ENCODE data around the gene KCND3. TPM values are rescaled to one million over a fixed set of nuclear protein-coding genes. Genes with fewer than 3 reads are reported as not detected.
A peak's percentile ranks its signal among the peaks of the same experiment; 100 is the strongest.

Gene KCND3
- total RNA-seq, 1 donor from 2014 or later, result 0.43 TPM

GRCh38 chr1:111903148-111903870 lies 86.2 kb downstream of the KCND3 start:
- DNase-seq (ENCODE audit: low read depth) (no peak), FAIRE-seq (no peak)
- H3K4me3 ChIP-seq (ENCODE audit: insufficient read depth, low read depth, low read length), result no peak overlapping the region
- H3K4me1 ChIP-seq (ENCODE audit: insufficient read depth, low read length), result no peaks in the 10 kb centered on the region
- no peak overlapping the region for H3K27ac ChIP-seq (ENCODE audit: low read depth, low read length)
- no peaks in the 10 kb centered on the region for H3K9me3 ChIP-seq (ENCODE audit: insufficient read depth, low read depth, low read length)
- H3K4me3 Mint-ChIP-seq (ENCODE audit: unreplicated experiment), result no peak overlapping the region
- peaks cover 2% of the 10 kb centered on the region for H3K27me3 ChIP-seq (ENCODE audit: insufficient read depth, low read length)
- TF ChIP-seq CTCF (IDR thresholded peaks at IDR 0.05; ENCODE audit: insufficient read depth, low read depth, low read length) (no peak), EZH2 (IDR thresholded peaks at IDR 0.05; ENCODE audit: insufficient read depth, low read length) (no peak)
- no peak overlapping the region for H3K27ac Mint-ChIP-seq (ENCODE audit: unreplicated experiment)
- H3K9ac ChIP-seq (ENCODE audit: low read length), result no peak overlapping the region
- H3K9me3 Mint-ChIP-seq (ENCODE audit: unreplicated experiment), result no peaks in the 10 kb centered on the region
- no peak overlapping the region for H3K4me2 ChIP-seq (ENCODE audit: low read length)
- H3K79me2 ChIP-seq (ENCODE audit: insufficient read depth, low read length), result no peaks in the 10 kb centered on the region
- no peaks in the 10 kb centered on the region for H3K36me3 Mint-ChIP-seq (ENCODE audit: low read depth, unreplicated experiment)
- no peaks in the 10 kb centered on the region for H4K20me1 ChIP-seq (ENCODE audit: insufficient read depth, low read length)
- H3K4me1 Mint-ChIP-seq (ENCODE audit: low read depth, unreplicated experiment), result peaks cover 9% of the 10 kb centered on the region
- peaks cover 46% of the 10 kb centered on the region for H3K27me3 Mint-ChIP-seq (ENCODE audit: low read depth, unreplicated experiment)
- H3K36me3 ChIP-seq (ENCODE audit: insufficient read depth, low read length), result no peaks in the 10 kb centered on the region
- no peak overlapping the region for H2AFZ ChIP-seq (ENCODE audit: low read depth, low read length)

GRCh38 chr1:111895469-111895868 lies 94.0 kb downstream of the KCND3 start:
- Histone ChIP-seq H3K9ac (ENCODE audit: low read length) (no peak overlapping the region), H3K36me3 (ENCODE audit: insufficient read depth, low read length) (no peaks in the 10 kb centered on the region), H3K79me2 (ENCODE audit: insufficient read depth, low read length) (no peaks in the 10 kb centered on the region), H3K4me2 (ENCODE audit: low read length) (peak overlapping the region; percentile 58), H3K27me3 (ENCODE audit: insufficient read depth, low read length) (no peaks in the 10 kb centered on the region), H3K4me1 (ENCODE audit: insufficient read depth, low read length) (peaks cover 5% of the 10 kb centered on the region), H3K9me3 (ENCODE audit: insufficient read depth, low read depth, low read length) (no peaks in the 10 kb centered on the region), H3K27ac (ENCODE audit: low read depth, low read length) (no peak overlapping the region), H4K20me1 (ENCODE audit: insufficient read depth, low read length) (no peaks in the 10 kb centered on the region), H2AFZ (ENCODE audit: low read depth, low read length) (peak overlapping the region; percentile 34), H3K4me3 (ENCODE audit: insufficient read depth, low read depth, low read length) (no peak overlapping the region)
- Mint-ChIP-seq H3K9me3 (ENCODE audit: unreplicated experiment) (no peaks in the 10 kb centered on the region), H3K4me3 (ENCODE audit: unreplicated experiment) (no peak overlapping the region), H3K27me3 (ENCODE audit: low read depth, unreplicated experiment) (peaks cover 19% of the 10 kb centered on the region), H3K36me3 (ENCODE audit: low read depth, unreplicated experiment) (no peaks in the 10 kb centered on the region), H3K27ac (ENCODE audit: unreplicated experiment) (no peak overlapping the region), H3K4me1 (ENCODE audit: low read depth, unreplicated experiment) (no peaks in the 10 kb centered on the region)
- FAIRE-seq, result no peak
- DNase-seq (ENCODE audit: low read depth), result no peak
- no peak for TF ChIP-seq CTCF (IDR thresholded peaks at IDR 0.05; ENCODE audit: insufficient read depth, low read depth, low read length)

GRCh38 chr1:111895017-111895416 lies 94.5 kb downstream of the KCND3 start:
- no peak overlapping the region for H3K9ac ChIP-seq (ENCODE audit: low read length)
- no peak overlapping the region for H3K4me3 Mint-ChIP-seq (ENCODE audit: unreplicated experiment)
- TF ChIP-seq EZH2 (IDR thresholded peaks at IDR 0.05; ENCODE audit: insufficient read depth, low read length), result no peak
- TF ChIP-seq CTCF (IDR thresholded peaks at IDR 0.05; ENCODE audit: insufficient read depth, low read depth, low read length), result no peak
- H3K4me1 Mint-ChIP-seq (ENCODE audit: low read depth, unreplicated experiment), result no peaks in the 10 kb centered on the region
- FAIRE-seq (no peak), DNase-seq (ENCODE audit: low read depth) (no peak)
- H3K27me3 ChIP-seq (ENCODE audit: insufficient read depth, low read length), result no peaks in the 10 kb centered on the region
- no peaks in the 10 kb centered on the region for H3K36me3 ChIP-seq (ENCODE audit: insufficient read depth, low read length)
- H2AFZ ChIP-seq (ENCODE audit: low read depth, low read length), result no peak overlapping the region
- H3K27ac Mint-ChIP-seq (ENCODE audit: unreplicated experiment), result no peak overlapping the region
- H3K9me3 Mint-ChIP-seq (ENCODE audit: unreplicated experiment), result no peaks in the 10 kb centered on the region
- no peak overlapping the region for H3K4me3 ChIP-seq (ENCODE audit: insufficient read depth, low read depth, low read length)
- peaks cover 15% of the 10 kb centered on the region for H3K27me3 Mint-ChIP-seq (ENCODE audit: low read depth, unreplicated experiment)
- H3K4me2 ChIP-seq (ENCODE audit: low read length), result no peak overlapping the region
- H3K36me3 Mint-ChIP-seq (ENCODE audit: low read depth, unreplicated experiment), result no peaks in the 10 kb centered on the region
- H3K4me1 ChIP-seq (ENCODE audit: insufficient read depth, low read length), result peaks cover 5% of the 10 kb centered on the region
- H4K20me1 ChIP-seq (ENCODE audit: insufficient read depth, low read length), result no peaks in the 10 kb centered on the region
- no peaks in the 10 kb centered on the region for H3K79me2 ChIP-seq (ENCODE audit: insufficient read depth, low read length)
- no peaks in the 10 kb centered on the region for H3K9me3 ChIP-seq (ENCODE audit: insufficient read depth, low read depth, low read length)
- no peak overlapping the region for H3K27ac ChIP-seq (ENCODE audit: low read depth, low read length)

Measured in astrocyte (in vitro differentiated cells and primary cell).